Endothelial cell of umbilical vein (primary cell): ENCODE results near the gene ENDOG.

Source experiments
- CTCF ChIP-seq, 2 donors: IDR thresholded peaks; 1 replicate in 1 of 2; 2 replicates in 1 of 2; pipeline ENCODE4 v1.5.1; 2011; ENCODE audit warnings: low read length in 2 of 2, mild to moderate bottlenecking in 2 of 2, moderate library complexity in 2 of 2, control low read depth in 1 of 2, inconsistent platforms in 1 of 2, low read depth in 1 of 2; ENCODE audit not compliant: insufficient read depth in 1 of 2; ENCODE audit errors: extremely low read depth in 1 of 2
- GATA2 ChIP-seq: IDR thresholded peaks from 2 replicates; pipeline ENCODE4 v1.7.0; 2011; ENCODE audit warnings: low read depth, mild to moderate bottlenecking, moderate library complexity, mixed read lengths, low read length; ENCODE audit not compliant: insufficient read length, insufficient read depth

GRCh38 chr9:128782669-128783068 lies 35.6 kb upstream of the ENDOG start:
- TF ChIP-seq CTCF (IDR thresholded peaks at IDR 0.05; ENCODE audit: extremely low read depth in 1 of 2, insufficient read depth in 1 of 2, low read depth in 1 of 2, low read length in 2 of 2) = no peak
- TF ChIP-seq GATA2 = no peak
